Testis (tissue), 3 donors: Measurements from ENCODE around the gene SMIM15. TPM values are rescaled to one million over a fixed set of nuclear protein-coding genes. Genes with fewer than 3 reads are reported as not detected.

Experiments used
- DNase-seq: peaks from one replicate; pipeline ENCODE4 v3.0.0-alpha.2; 2019
- H3K27ac ChIP-seq, 2 donors: fragments of 200-600 bp; sonication (generic); one replicate each; pipeline ENCODE4 v1.5.1; 2019
- H3K27me3 ChIP-seq: fragments of 200-600 bp; sonication (generic); one replicate; pipeline ENCODE4 v1.5.1; 2019
- H3K36me3 ChIP-seq: fragments of 200-600 bp; sonication (generic); one replicate; pipeline ENCODE4 v1.5.1; 2017; ENCODE audit warnings: low read depth; ENCODE audit errors: missing control alignments
- H3K4me1 ChIP-seq: fragments of 200-600 bp; sonication (generic); one replicate; pipeline ENCODE4 v1.5.1; 2019
- H3K4me3 ChIP-seq, 2 donors: fragments of 200-600 bp; sonication (generic); one replicate each; pipeline ENCODE4 v1.5.1; 2017 to 2019
- H3K9me3 ChIP-seq: fragments of 200-600 bp; sonication (generic); one replicate; pipeline ENCODE4 v1.5.1; 2017
- CTCF ChIP-seq, 3 experiments: fragments of 450-650 bp in 2 of 3; fragments of 200-600 bp in 1 of 3; sonication (generic) in 1 of 3; IDR thresholded peaks; one replicate each; pipeline ENCODE4 v1.5.1; 2016 to 2019; ENCODE audit warnings: antibody characterized with exemption in 3 of 3, mild to moderate bottlenecking in 2 of 3, moderate library complexity in 1 of 3
- POLR2A ChIP-seq: fragments of 450-650 bp; IDR thresholded peaks from one replicate; pipeline ENCODE4 v1.6.1; 2017; ENCODE audit warnings: antibody characterized with exemption, mild to moderate bottlenecking, moderate library complexity
- WGBS, 2 donors: methylation state at CpG; one replicate each; pipeline ENCODE4 v1.1.5; 2018; 5-methylcytosine and 5-hydroxymethylcytosine counted together
- intact Hi-C: fragments of 100-400 bp; cut with DNase I; formaldehyde crosslinking; loops from one replicate; pipeline ENCODE4 v1.15.1; 2023; ENCODE audit warnings: low total_unique reads
- polyA plus RNA-seq: library from polyadenylated mRNA; stranded (reverse); fragments of 350-450 nt; fragmentation: Illumina TruSeq; extraction: RNeasy Lipid Tissue Mini Kit (QIAGEN cat#74804); gene quantifications from one replicate; pipeline ENCODE4 v1.2.3, GENCODE V29; 2014; ENCODE audit warnings: low read depth, low replicate concordance; ENCODE audit not compliant: insufficient read depth
- total RNA-seq, 2 donors: library from RNA; depleted of rRNA; stranded (reverse); fragments of >200 nt; gene quantifications; one replicate each; pipeline ENCODE4 v1.2.3, GENCODE V29; 2016

SMIM15 gene
- total and polyA plus RNA-seq, 3 donors from 2014 or later: 23.7 to 38.8 (median 35.0) TPM

- no peaks in the 10 kb centered on the region for H3K4me1 ChIP-seq
- H3K36me3 ChIP-seq: no peaks in the 10 kb centered on the region
- no peak for TF ChIP-seq POLR2A
- no peak for TF ChIP-seq CTCF (IDR thresholded peaks at IDR 0.05)
- WGBS, 2 donors: 94 to 96% methylated on average over 3 of the region's 3 CpGs
- H3K9me3 ChIP-seq: no peaks in the 10 kb centered on the region
- no peak for DNase-seq
- H3K27me3 ChIP-seq: no peaks in the 10 kb centered on the region
- no peak overlapping the region for H3K27ac ChIP-seq
- H3K4me3 ChIP-seq: no peak overlapping the region
- intact Hi-C loops: no loop called here
Observed at GRCh38 chr5:61177070-61177469, 14.8 kb upstream of the SMIM15 start.

- DNase-seq: no peak
- H3K27me3 ChIP-seq: no peaks in the 10 kb centered on the region
- WGBS, 2 donors: 89 to 96% methylated on average over 3 of the region's 3 CpGs
- H3K4me1 ChIP-seq: no peaks in the 10 kb centered on the region
- intact Hi-C loops: no loop called here
- H3K27ac ChIP-seq: no peak overlapping the region
- H3K4me3 ChIP-seq: no peak overlapping the region
- no peak for TF ChIP-seq POLR2A
- no peak for TF ChIP-seq CTCF (IDR thresholded peaks at IDR 0.05)
- H3K9me3 ChIP-seq: no peaks in the 10 kb centered on the region
- H3K36me3 ChIP-seq: no peaks in the 10 kb centered on the region
Observed at GRCh38 chr5:61176631-61177030, 14.4 kb upstream of the SMIM15 start.

- no peaks in the 10 kb centered on the region for H3K9me3 ChIP-seq
- H3K27ac ChIP-seq: no peak overlapping the region
- no peak for DNase-seq
- no peaks in the 10 kb centered on the region for H3K27me3 ChIP-seq
- WGBS, 2 donors: 75 to 94% methylated on average over 1 of the region's 1 CpG
- H3K4me1 ChIP-seq: no peaks in the 10 kb centered on the region
- no peaks in the 10 kb centered on the region for H3K36me3 ChIP-seq
- H3K4me3 ChIP-seq: no peak overlapping the region
- intact Hi-C loops: no loop called here
- TF ChIP-seq POLR2A (no peak), CTCF (IDR thresholded peaks at IDR 0.05) (no peak)
Observed at GRCh38 chr5:61171479-61171878, 9.2 kb upstream of the SMIM15 start.

- 87 to 92% methylated on average over 8 of the region's 8 CpGs for WGBS, 2 donors
- intact Hi-C loops: no loop called here
- no peak for DNase-seq
- TF ChIP-seq CTCF (IDR thresholded peaks at IDR 0.05) (no peak), POLR2A (no peak)
- no peaks in the 10 kb centered on the region for H3K9me3 ChIP-seq
- H3K4me3 ChIP-seq: no peak overlapping the region
- H3K27ac ChIP-seq: no peak overlapping the region
- no peaks in the 10 kb centered on the region for H3K4me1 ChIP-seq
- no peaks in the 10 kb centered on the region for H3K36me3 ChIP-seq
- H3K27me3 ChIP-seq: no peaks in the 10 kb centered on the region
Observed at GRCh38 chr5:61168951-61169350, 6.7 kb upstream of the SMIM15 start.

GRCh38 chr5:61167382-61167781, 5.1 kb upstream of the SMIM15 start:
- H3K36me3 ChIP-seq: no peaks in the 10 kb centered on the region
- no peak overlapping the region for H3K4me3 ChIP-seq
- 75 to 80% methylated on average over 4 of the region's 4 CpGs for WGBS, 2 donors
- H3K27ac ChIP-seq: no peak overlapping the region
- H3K9me3 ChIP-seq: no peaks in the 10 kb centered on the region
- DNase-seq: peak; percentile 31
- peaks cover 7% of the 10 kb centered on the region for H3K4me1 ChIP-seq
- no peaks in the 10 kb centered on the region for H3K27me3 ChIP-seq
- intact Hi-C loops: no loop called here
- TF ChIP-seq CTCF (IDR thresholded peaks at IDR 0.05) (peak in 1 of 3 experiments; percentile 16), POLR2A (no peak)
